SW 1271 (cell line): Measurements from ENCODE around the gene KLHL17.

ENCODE experiments used
- DNase-seq, 2 experiments: peaks; one replicate each; lab custom pipeline; 2025; lab: John Stamatoyannopoulos, UW

The KLHL17 gene

GRCh38 chr1:960363-961131 lies at the start of gene KLHL17:
Gene KLHL17 (plus strand): TSS chr1:960584. CDS start chr1:960694, 110 bp downstream.
- DNase-seq = peak in 1 of 2 experiments; percentile 28

- DNase-seq = no peak
Observed at GRCh38 chr1:910881-911721, 49.3 kb upstream of the KLHL17 start.

DNA sequence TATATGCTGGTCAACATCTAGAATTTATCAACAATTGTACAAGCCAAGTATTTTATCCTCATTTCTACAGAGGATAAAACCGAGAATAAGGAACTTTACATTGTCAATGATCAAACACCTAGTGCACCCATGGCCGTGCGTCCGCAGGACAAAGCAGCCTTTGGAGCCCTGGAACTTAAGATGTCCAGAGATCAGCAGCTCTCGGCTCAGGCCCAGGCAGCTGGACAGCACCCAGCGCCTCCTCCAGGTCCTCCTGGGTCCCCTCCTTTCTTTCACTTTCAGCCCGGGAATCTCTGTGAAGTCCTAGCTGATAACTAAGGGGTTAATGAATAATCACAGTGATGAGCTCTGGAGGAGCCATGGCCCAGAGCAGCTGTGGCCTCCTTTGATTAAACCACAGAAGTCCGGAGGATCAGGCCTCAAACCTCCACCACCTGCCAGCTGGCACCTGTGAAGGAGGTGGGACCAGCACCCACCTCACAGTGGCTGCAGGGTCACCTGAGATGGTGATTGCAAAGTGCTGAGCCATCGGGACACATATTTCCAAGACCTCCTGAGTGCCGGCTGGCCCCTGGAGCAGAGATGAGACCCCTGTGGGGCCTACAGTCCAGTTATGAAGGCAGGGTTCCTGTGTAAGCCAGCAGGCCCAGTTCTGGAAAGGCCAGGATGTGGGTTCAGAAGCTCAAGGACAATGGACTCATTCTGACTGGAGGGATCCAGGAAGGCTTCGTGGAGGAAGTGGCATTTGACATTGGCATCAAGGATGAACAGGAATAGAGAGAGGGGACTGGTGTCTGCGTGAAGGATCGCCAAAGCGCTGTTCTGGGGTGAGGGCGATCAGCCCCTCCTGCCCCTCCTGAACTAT lies 48.3 kb upstream of the KLHL17 start:
- no peak for DNase-seq

GRCh38 chr1:912740-913301 lies 47.6 kb upstream of the KLHL17 start:
- DNase-seq = no peak

DNA sequence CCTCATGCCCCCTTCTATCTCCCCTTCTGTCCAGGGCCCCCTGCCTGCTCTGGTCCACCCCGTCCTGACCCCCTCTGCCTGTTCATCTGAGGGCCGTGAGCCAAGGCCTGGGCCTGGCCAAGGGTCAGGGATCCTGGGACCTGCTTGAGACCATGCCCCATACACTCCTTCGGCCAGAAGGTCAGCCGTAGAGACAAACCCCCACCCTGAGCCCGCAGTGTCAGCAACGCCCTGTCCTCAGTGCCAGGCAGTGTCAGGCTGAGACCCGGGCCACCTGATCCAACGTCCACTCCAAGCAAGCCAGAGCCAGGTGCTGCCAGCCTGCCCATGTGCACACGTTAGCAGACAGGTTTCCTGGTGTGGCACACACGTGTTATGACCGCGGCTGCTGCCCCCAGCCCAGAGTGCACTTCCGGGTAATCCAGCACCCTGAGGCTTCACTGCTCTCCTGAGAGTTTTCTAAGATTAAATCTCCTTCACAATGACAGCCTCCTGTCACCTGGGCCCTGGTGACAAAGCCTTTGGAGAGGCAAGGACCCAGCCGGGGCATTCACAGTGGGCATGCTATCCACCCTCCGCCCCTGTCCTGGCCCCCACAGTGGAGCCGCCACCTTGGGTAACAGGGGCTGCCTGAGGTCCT lies 46.8 kb upstream of the KLHL17 start:
- no peak for DNase-seq

GRCh38 chr1:914131-914890 lies 46.1 kb upstream of the KLHL17 start:
- no peak for DNase-seq

GRCh38 chr1:914891-915280 lies 45.5 kb upstream of the KLHL17 start:
- no peak for DNase-seq

DNA sequence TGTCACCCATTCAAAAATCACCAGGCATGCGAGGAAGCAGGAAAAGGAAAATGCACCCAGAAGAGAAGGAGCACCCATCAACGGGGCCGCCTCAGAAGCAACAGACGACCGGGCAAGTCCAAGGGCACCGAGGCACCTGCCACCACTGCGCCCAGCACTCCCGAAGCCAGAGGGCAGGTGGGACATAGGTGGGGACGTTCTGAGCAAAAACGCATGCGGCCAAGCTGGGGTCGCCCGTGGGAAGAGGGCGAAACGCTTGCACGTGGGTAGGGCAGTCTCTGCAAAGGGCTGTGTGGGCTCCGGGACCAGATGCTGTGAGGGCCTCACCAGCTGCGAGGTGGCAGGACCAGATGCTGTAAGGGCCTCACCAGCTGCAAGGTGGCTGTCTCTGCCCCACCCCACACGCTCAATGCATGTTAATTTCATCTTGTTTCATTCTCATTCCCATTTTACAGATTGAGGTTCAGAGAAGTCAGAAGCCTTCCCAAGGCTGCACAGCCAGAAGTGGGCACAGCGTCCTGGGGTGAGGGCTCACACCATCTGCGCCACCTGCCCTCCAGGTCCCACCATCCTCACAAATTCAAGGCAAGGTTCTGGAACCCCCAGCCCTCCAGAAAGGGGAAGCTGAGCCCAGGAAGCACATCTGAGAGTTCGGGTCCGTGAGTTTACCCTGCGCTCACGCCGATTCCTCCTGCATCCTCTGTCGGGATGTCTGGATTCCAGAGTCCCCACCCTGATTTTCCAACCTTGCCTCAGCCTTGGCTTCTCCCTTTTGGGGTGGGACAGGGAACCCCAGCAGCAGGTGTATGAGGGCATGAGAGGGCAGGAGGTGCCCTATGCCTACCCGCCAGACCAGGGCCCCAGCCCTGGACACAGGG lies 44.9 kb upstream of the KLHL17 start:
- no peak for DNase-seq

- DNase-seq = no peak
Observed at GRCh38 chr1:916173-917075, 44.0 kb upstream of the KLHL17 start.

DNA sequence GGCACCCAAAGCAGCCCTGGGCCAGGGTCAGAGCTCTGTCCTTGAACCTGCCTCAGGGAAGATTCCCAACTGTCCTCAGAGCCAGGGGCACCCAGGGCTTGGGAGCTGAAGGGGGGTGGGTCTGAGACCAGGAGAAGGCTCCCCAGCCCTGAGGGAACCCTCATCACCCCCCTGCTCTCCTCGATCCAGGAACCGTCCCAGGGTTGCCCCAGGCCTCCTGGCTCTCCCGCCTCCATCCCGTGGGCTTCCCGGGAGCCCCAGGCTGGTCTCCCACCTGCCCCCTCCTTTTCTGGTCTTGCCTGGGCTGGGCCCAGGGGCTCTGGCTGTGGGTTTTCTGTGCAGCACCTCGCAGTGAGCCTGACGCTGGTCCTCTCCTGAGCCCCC lies 43.3 kb upstream of the KLHL17 start:
- no peak for DNase-seq

DNA sequence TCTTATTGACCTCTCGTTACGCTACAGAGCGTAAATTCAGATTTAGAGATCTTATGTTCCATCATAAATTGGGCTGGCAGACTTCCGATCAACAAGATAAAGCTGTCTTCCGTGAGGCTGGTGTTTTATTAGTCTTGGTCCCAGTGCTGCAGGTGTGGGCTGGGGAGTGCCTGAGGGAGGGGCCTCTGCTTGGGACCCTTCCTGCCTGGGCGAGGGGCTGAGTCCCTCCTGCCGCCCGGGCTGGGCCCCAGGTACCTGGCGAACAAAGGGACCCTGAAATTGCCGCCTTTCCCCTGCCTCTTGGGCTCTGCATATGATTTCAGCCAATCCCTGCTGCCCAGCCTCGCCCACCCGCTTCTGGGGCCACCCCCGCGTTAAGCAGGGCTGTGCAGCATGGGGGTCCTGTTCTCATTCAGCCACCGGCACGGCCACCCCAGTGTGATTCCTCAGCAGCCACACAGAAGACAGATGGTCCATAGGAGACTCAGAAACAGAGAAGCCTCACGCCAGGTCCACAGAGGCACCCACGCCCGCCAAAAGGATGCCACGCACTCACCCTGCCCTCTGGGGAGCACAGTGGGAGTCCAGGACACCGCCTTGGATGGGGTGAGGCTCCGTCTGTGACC lies 42.8 kb upstream of the KLHL17 start:
- no peak for DNase-seq

DNA sequence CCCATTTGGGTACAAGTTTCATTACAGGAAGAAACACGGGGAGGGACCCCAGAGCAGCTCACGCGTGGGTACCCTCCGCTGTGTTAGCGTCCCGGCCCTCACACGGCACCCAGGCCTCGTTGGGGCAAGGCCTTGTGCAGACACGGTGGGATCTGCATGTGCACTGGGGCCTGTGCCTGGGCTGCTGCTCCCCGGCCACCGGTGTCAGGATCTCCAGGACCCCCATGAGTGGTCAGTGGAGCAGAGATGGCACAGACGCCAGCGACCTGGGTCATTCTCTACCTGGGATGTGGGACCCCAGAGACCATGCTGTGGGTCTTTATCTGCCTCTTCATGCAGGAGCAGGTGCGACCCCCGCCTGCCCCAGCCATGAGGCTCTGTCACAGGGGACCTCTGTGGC lies 42.0 kb upstream of the KLHL17 start:
- no peak for DNase-seq

DNA sequence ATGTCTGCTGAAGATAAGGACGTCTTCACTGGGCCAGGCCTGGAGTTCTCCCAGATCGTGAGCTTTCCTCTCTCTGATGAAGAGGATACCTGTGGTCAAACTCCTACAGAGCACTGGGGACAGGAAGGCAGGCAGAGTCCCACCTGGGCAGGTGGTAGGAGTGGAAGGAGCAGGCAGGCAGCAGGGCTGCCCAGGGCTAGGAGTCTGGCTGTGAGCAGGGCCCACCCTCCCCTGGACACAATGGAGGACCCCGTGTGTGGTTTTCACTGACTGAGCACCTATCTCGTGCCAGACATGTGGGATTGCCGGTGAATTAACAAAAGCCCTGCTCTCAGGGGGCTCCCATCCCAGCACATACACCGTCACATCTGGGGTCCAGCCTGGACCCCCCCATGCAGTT lies 41.5 kb upstream of the KLHL17 start:
- no peak for DNase-seq

DNA sequence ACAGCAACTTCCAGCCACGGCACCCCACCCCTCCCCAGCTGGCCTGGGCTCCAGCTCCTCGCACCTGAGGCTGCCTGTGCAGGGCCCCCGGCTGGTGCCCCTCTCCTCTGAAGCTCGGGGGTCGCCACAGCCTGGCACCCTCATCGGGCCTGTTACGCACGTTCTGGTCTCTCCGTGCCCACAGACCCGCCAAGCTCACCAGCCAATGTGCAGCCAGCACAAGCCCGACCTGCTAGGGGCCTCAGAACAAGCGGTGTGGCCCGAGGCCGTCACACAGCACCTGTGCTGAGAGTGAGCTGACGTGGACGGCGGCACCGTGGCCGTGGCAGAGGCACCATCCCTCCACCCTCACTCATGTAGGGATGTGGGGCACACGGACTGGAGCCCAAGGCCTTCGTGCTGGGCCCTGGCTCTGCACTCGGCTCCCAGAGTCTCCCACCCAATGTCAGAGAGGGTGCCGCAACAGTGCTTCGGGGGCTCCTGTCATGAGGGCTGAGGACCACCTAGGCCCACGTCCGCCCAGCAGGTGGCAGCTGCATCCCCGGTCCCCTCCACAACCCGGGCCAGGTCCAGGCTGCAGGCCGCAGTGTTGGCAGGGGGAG lies 41.0 kb upstream of the KLHL17 start:
- no peak for DNase-seq

DNA sequence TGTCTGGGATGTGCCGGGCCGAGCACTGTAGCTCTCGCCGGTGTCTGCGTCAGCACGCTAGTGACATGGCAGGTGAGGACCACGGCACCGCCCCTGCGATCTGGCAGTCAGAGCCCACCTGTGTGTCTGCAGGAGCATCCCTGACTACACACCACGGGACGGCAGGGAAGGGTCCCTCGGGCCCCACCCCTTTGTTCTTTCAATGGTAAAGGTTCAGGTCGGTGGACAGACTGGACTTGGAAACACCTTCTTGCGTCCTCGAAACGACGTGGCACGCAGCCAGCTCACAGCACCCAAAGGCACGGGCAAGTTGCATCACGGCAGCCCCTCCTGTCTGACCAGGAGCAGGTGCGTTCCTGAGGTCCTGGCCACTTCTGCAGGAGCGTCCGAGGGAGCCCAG lies 40.4 kb upstream of the KLHL17 start:
- DNase-seq = no peak

DNA sequence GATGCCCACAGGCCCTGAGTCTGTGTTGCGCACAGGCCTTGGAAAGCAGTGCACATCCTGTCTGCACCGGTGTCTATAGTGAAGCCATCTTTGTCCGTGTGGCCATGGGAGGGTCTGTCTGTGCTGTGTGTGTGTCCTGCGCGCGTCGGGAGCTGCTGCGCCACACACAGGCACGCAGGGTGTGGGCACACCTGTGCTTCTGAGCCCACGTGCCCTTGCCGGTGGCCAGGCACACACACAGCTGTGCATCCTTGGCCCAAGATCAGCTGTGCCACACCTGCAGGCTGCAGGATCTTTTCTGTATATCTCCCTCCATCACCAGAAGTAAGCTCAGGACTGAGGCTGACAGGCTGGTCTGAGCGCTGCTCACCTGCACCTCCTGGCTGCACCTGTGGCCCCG lies 39.9 kb upstream of the KLHL17 start:
- no peak for DNase-seq

GRCh38 chr1:921011-921837 lies 39.2 kb upstream of the KLHL17 start:
- DNase-seq = peak; percentile 30
